Activated B cell treated with CpG ODN at 0.5 μM for 24 hours (primary cell): ENCODE results near the gene RGS7. TPM values are rescaled to one million over a fixed set of nuclear protein-coding genes. Genes with fewer than 3 reads are reported as not detected.

Experiments
- ATAC-seq: fragments of 200-7000 bp; cut with Tn5 transposase; one replicate; pipeline ENCODE4 v1.10.0; 2021; ENCODE audit warnings: low read depth, mild to moderate bottlenecking, moderate library complexity
- CTCF ChIA-PET: fragments of 350-600 bp; sonication (Branson Sonifier 250); formaldehyde crosslinking; loops from one replicate; lab custom pipeline; 2021; ENCODE audit warnings: antibody characterized with exemption; lab: Charles Lee
- POLR2A ChIA-PET: fragments of 350-600 bp; sonication (Branson Sonifier 250); formaldehyde crosslinking; loops from one replicate; lab custom pipeline; 2021; ENCODE audit warnings: antibody characterized with exemption; lab: Charles Lee
- DNase-seq: peaks from one replicate; pipeline ENCODE4 v3.0.0; 2022
- H3K27ac Mint-ChIP-seq: one replicate; pipeline ENCODE4 v1.8.0; 2020; ENCODE audit warnings: mixed read lengths
- H3K27me3 Mint-ChIP-seq: one replicate; pipeline ENCODE4 v1.8.0; 2021; ENCODE audit warnings: mixed read lengths
- H3K36me3 Mint-ChIP-seq: one replicate; pipeline ENCODE4 v1.8.0; 2021; ENCODE audit warnings: low read depth, mixed read lengths
- H3K4me1 Mint-ChIP-seq: one replicate; pipeline ENCODE4 v1.8.0; 2021; ENCODE audit warnings: mixed read lengths
- H3K4me3 Mint-ChIP-seq: one replicate; pipeline ENCODE4 v1.8.0; 2020; ENCODE audit warnings: mild to moderate bottlenecking, mixed read lengths
- H3K9me3 Mint-ChIP-seq: one replicate; pipeline ENCODE4 v1.8.0; 2020; ENCODE audit warnings: mixed read lengths
- CTCF ChIP-seq: fragments of 200-600 bp; IDR thresholded peaks from one replicate; pipeline ENCODE4 v1.8.0; 2022; ENCODE audit warnings: antibody characterized with exemption, mild to moderate bottlenecking
- intact Hi-C: fragments of 100-400 bp; cut with micrococcal nuclease; formaldehyde crosslinking; loops from one replicate; pipeline ENCODE4 v1.15.1; 2024
- total RNA-seq: library from RNA; stranded (reverse); gene quantifications from 2 replicates; pipeline ENCODE4 v1.2.3, GENCODE V29; 2022

Gene RGS7
- total RNA-seq, 1 donor from 2014 or later: 0.49 TPM

- no peak for TF ChIP-seq CTCF
- Mint-ChIP-seq H3K9me3 (no peaks in the 10 kb centered on the region), H3K27ac (no peak overlapping the region), H3K36me3 (no peaks in the 10 kb centered on the region), H3K4me1 (no peaks in the 10 kb centered on the region), H3K4me3 (no peak overlapping the region), H3K27me3 (no peaks in the 10 kb centered on the region)
- intact Hi-C loops: no loop called here
- CTCF ChIA-PET: no interaction called here
- DNase-seq (no peak), ATAC-seq (no peak)
- POLR2A ChIA-PET: no interaction called here
Measured at GRCh38 chr1:240866724-240867123, 490.3 kb downstream of the RGS7 start.

GRCh38 chr1:240860023-240860422 lies 497.0 kb downstream of the RGS7 start:
- intact Hi-C loops: no loop called here
- no peak for DNase-seq
- ChIA-PET CTCF (no interaction called here), POLR2A (no interaction called here)
- no peak for ATAC-seq
- H3K27me3 Mint-ChIP-seq: no peaks in the 10 kb centered on the region
- TF ChIP-seq CTCF: no peak
- H3K4me3 Mint-ChIP-seq: no peak overlapping the region
- no peaks in the 10 kb centered on the region for H3K36me3 Mint-ChIP-seq
- H3K4me1 Mint-ChIP-seq: no peaks in the 10 kb centered on the region
- no peak overlapping the region for H3K27ac Mint-ChIP-seq
- H3K9me3 Mint-ChIP-seq: no peaks in the 10 kb centered on the region

- Mint-ChIP-seq H3K4me1 (no peaks in the 10 kb centered on the region), H3K4me3 (no peak overlapping the region), H3K27ac (no peak overlapping the region), H3K9me3 (peaks cover 13% of the 10 kb centered on the region), H3K27me3 (no peaks in the 10 kb centered on the region), H3K36me3 (no peaks in the 10 kb centered on the region)
- POLR2A ChIA-PET: no interaction called here
- CTCF ChIA-PET: no interaction called here
- DNase-seq (no peak), ATAC-seq (no peak)
- intact Hi-C loops: no loop called here
- no peak for TF ChIP-seq CTCF
Measured at GRCh38 chr1:240854367-240854766, 502.6 kb downstream of the RGS7 start.

GRCh38 chr1:240847325-240847724 lies 509.7 kb downstream of the RGS7 start:
- Mint-ChIP-seq H3K36me3 (no peaks in the 10 kb centered on the region), H3K27ac (no peak overlapping the region), H3K27me3 (no peaks in the 10 kb centered on the region), H3K4me3 (no peak overlapping the region), H3K9me3 (peaks cover 13% of the 10 kb centered on the region), H3K4me1 (no peaks in the 10 kb centered on the region)
- no peak for TF ChIP-seq CTCF
- ATAC-seq (no peak), DNase-seq (no peak)
- ChIA-PET CTCF (no interaction called here), POLR2A (no interaction called here)
- intact Hi-C loops: no loop called here

- Mint-ChIP-seq H3K9me3 (peaks cover 2% of the 10 kb centered on the region), H3K27me3 (no peaks in the 10 kb centered on the region), H3K36me3 (no peaks in the 10 kb centered on the region), H3K4me1 (no peaks in the 10 kb centered on the region), H3K4me3 (no peak overlapping the region), H3K27ac (no peak overlapping the region)
- POLR2A ChIA-PET: no interaction called here
- no peak for TF ChIP-seq CTCF
- intact Hi-C loops: no loop called here
- CTCF ChIA-PET: no interaction called here
- ATAC-seq: no peak
- no peak for DNase-seq
Measured at GRCh38 chr1:240844486-240844885, 512.5 kb downstream of the RGS7 start.
